HUES48 (cell line): ENCODE measurements around the gene KLHL42.
"Not testable (repeated sequence)": the region's sequence is repeated elsewhere in the genome, so short reads cannot be mapped to it uniquely, and the experiment has no call there.

Experiments
- H3K27ac ChIP-seq: one replicate; pipeline ENCODE4 v1.7.0; 2013; ENCODE audit warnings: low read depth, low read length, inconsistent platforms
- H3K27me3 ChIP-seq: 2 replicates; pipeline ENCODE4 v1.6.1; 2013; ENCODE audit warnings: mild to moderate bottlenecking, low read length; ENCODE audit not compliant: control insufficient read depth, insufficient read depth
- H3K36me3 ChIP-seq: 2 replicates; pipeline ENCODE4 v1.6.1; 2013; ENCODE audit warnings: low read length; ENCODE audit not compliant: control insufficient read depth, insufficient read depth
- H3K4me1 ChIP-seq: 2 replicates; pipeline ENCODE4 v1.6.1; 2013; ENCODE audit warnings: mild to moderate bottlenecking, low read length; ENCODE audit not compliant: control insufficient read depth, insufficient read depth
- H3K4me3 ChIP-seq: 2 replicates; pipeline ENCODE4 v1.5.1; 2013; ENCODE audit warnings: mild to moderate bottlenecking, low read depth, low read length
- H3K9ac ChIP-seq: 2 replicates; pipeline ENCODE4 v1.6.1; 2013; ENCODE audit warnings: mild to moderate bottlenecking, low read depth, low read length, moderate library complexity
- H3K9me3 ChIP-seq: 2 replicates; pipeline ENCODE4 v1.6.1; 2013; ENCODE audit warnings: low read length; ENCODE audit not compliant: control insufficient read depth, insufficient read depth

KLHL42 gene

GRCh38 chr12:27843714-27844245 is 63.7 kb downstream of the KLHL42 start:
- no peaks in the 10 kb centered on the region for H3K36me3 ChIP-seq
- H3K4me1 ChIP-seq = no peaks in the 10 kb centered on the region
- H3K9me3 ChIP-seq = no peaks in the 10 kb centered on the region
- H3K4me3 ChIP-seq = no peak overlapping the region
- H3K9ac ChIP-seq = no peak overlapping the region
- H3K27ac ChIP-seq = no peak overlapping the region
- no peaks in the 10 kb centered on the region for H3K27me3 ChIP-seq

- H3K4me3 ChIP-seq = no peak overlapping the region
- H3K9ac ChIP-seq = no peak overlapping the region
- H3K4me1 ChIP-seq = no peaks in the 10 kb centered on the region
- H3K9me3 ChIP-seq = no peaks in the 10 kb centered on the region
- H3K27ac ChIP-seq = no peak overlapping the region
- H3K36me3 ChIP-seq = no peaks in the 10 kb centered on the region
- H3K27me3 ChIP-seq = no peaks in the 10 kb centered on the region
Observed at GRCh38 chr12:27844366-27845090, 64.5 kb downstream of the KLHL42 start.

- no peak overlapping the region for H3K9ac ChIP-seq
- no peaks in the 10 kb centered on the region for H3K9me3 ChIP-seq
- H3K36me3 ChIP-seq = no peaks in the 10 kb centered on the region
- no peaks in the 10 kb centered on the region for H3K4me1 ChIP-seq
- no peak overlapping the region for H3K4me3 ChIP-seq
- no peak overlapping the region for H3K27ac ChIP-seq
- H3K27me3 ChIP-seq = no peaks in the 10 kb centered on the region
Observed at GRCh38 chr12:27845187-27845586, 65.2 kb downstream of the KLHL42 start.

GRCh38 chr12:27845706-27846105 is 65.7 kb downstream of the KLHL42 start:
- not testable (repeated sequence) for H3K9me3 ChIP-seq, H3K27me3 ChIP-seq, H3K36me3 ChIP-seq, H3K27ac ChIP-seq, H3K4me3 ChIP-seq, H3K4me1 ChIP-seq, H3K9ac ChIP-seq

GRCh38 chr12:27847293-27847692 is 67.3 kb downstream of the KLHL42 start:
- H3K4me1 ChIP-seq, H3K36me3 ChIP-seq, H3K9me3 ChIP-seq, H3K4me3 ChIP-seq, H3K9ac ChIP-seq, H3K27me3 ChIP-seq, H3K27ac ChIP-seq: not testable (repeated sequence)

- Histone ChIP-seq H3K4me1 (no peaks in the 10 kb centered on the region), H3K4me3 (no peak overlapping the region), H3K27ac (no peak overlapping the region), H3K27me3 (no peaks in the 10 kb centered on the region), H3K36me3 (no peaks in the 10 kb centered on the region), H3K9me3 (no peaks in the 10 kb centered on the region), H3K9ac (no peak overlapping the region)
Observed at GRCh38 chr12:27851311-27851710, 71.3 kb downstream of the KLHL42 start.

GRCh38 chr12:27852117-27852516 is 72.1 kb downstream of the KLHL42 start:
- H3K27me3 ChIP-seq = no peaks in the 10 kb centered on the region
- H3K4me3 ChIP-seq = no peak overlapping the region
- no peaks in the 10 kb centered on the region for H3K4me1 ChIP-seq
- no peaks in the 10 kb centered on the region for H3K9me3 ChIP-seq
- H3K36me3 ChIP-seq = no peaks in the 10 kb centered on the region
- no peak overlapping the region for H3K9ac ChIP-seq
- no peak overlapping the region for H3K27ac ChIP-seq
